Smooth muscle cell (in vitro differentiated cells): ENCODE data around the gene D2HGDH. TPM values are rescaled to one million over a fixed set of nuclear protein-coding genes. Genes with fewer than 3 reads are reported as not detected.

Source experiments
- DNase-seq: peaks from one replicate; lab custom pipeline; 2025; ENCODE audit not compliant: unreplicated experiment; lab: John Stamatoyannopoulos, UW
- H2AFZ ChIP-seq: fragments of 200-600 bp; sonication (generic); 2 replicates; pipeline ENCODE4 v1.6.0; 2016; ENCODE audit warnings: antibody characterized with exemption, low read depth, mild to moderate bottlenecking
- H3F3A ChIP-seq: fragments of 200-600 bp; sonication (generic); 2 replicates; pipeline ENCODE4 v1.6.0; 2017; ENCODE audit warnings: antibody characterized with exemption, low read depth
- H3K27ac ChIP-seq: fragments of 200-600 bp; sonication (generic); 2 replicates; pipeline ENCODE4 v1.5.1; 2016; ENCODE audit warnings: low read depth, mild to moderate bottlenecking
- H3K27me3 ChIP-seq: fragments of 200-600 bp; sonication (generic); 2 replicates; pipeline ENCODE4 v1.6.1; 2016; ENCODE audit warnings: low read depth, mild to moderate bottlenecking
- H3K36me3 ChIP-seq: fragments of 200-600 bp; sonication (generic); 2 replicates; pipeline ENCODE4 v1.5.1; 2016; ENCODE audit warnings: low read depth
- H3K4me1 ChIP-seq: fragments of 200-600 bp; sonication (generic); 2 replicates; pipeline ENCODE4 v1.5.1; 2016; ENCODE audit warnings: low read depth
- H3K4me2 ChIP-seq: fragments of 200-600 bp; sonication (generic); 2 replicates; pipeline ENCODE4 v1.6.0; 2016; ENCODE audit warnings: mild to moderate bottlenecking
- H3K4me3 ChIP-seq: fragments of 200-600 bp; sonication (generic); 2 replicates; pipeline ENCODE4 v1.5.1; 2016; ENCODE audit warnings: mild to moderate bottlenecking
- H3K79me2 ChIP-seq: fragments of 200-600 bp; sonication (generic); 2 replicates; pipeline ENCODE4 v1.6.0; 2016; ENCODE audit warnings: low read depth, mild to moderate bottlenecking
- H3K9ac ChIP-seq: fragments of 200-600 bp; sonication (generic); 2 replicates; pipeline ENCODE4 v1.6.0; 2016; ENCODE audit warnings: low read depth
- H3K9me3 ChIP-seq: fragments of 200-600 bp; sonication (generic); replicated peaks from 2 replicates; pipeline ENCODE4 v1.5.1; 2016; ENCODE audit warnings: low read depth
- H4K20me1 ChIP-seq: fragments of 200-600 bp; sonication (generic); 2 replicates; pipeline ENCODE4 v1.6.0; 2016; ENCODE audit warnings: low read depth
- CTCF ChIP-seq: fragments of 200-600 bp; sonication (generic); IDR thresholded peaks from 2 replicates; pipeline ENCODE4 v1.5.1; 2017; ENCODE audit warnings: borderline replicate concordance, mild to moderate bottlenecking, antibody characterized with exemption; ENCODE audit not compliant: insufficient read depth, poor library complexity, severe bottlenecking
- WGBS: methylation state at CpG from one replicate; pipeline ENCODE4 v1.1.7; 2016; ENCODE audit warnings: low lambda C conversion rate; 5-methylcytosine and 5-hydroxymethylcytosine counted together
- polyA plus RNA-seq: library from polyadenylated mRNA; unstranded; fragments of >200 nt; fragmentation: Nextera tagmentation; extraction: Ambion mirVana; gene quantifications from 2 replicates; pipeline ENCODE4 v1.2.1, GENCODE V29; 2016
- total RNA-seq: library from RNA; depleted of rRNA; stranded (reverse); fragments of >200 nt; gene quantifications from 2 replicates; pipeline ENCODE4 v1.2.3, GENCODE V29; 2014

The D2HGDH gene
- total and polyA plus RNA-seq, 2 experiments from 2014 or later = 3.7 to 20.7 TPM

- Histone ChIP-seq H3K27ac (no peak overlapping the region), H4K20me1 (no peaks in the 10 kb centered on the region), H3K9ac (no peak overlapping the region), H3K4me1 (no peaks in the 10 kb centered on the region), H3K4me2 (no peak overlapping the region), H3K36me3 (no peaks in the 10 kb centered on the region), H3F3A (no peaks in the 10 kb centered on the region), H2AFZ (no peak overlapping the region), H3K9me3 (no peaks in the 10 kb centered on the region), H3K4me3 (no peak overlapping the region), H3K27me3 (no peaks in the 10 kb centered on the region), H3K79me2 (no peaks in the 10 kb centered on the region)
- no peak for TF ChIP-seq CTCF
- 96% methylated on average over 8 of the region's 8 CpGs for WGBS
- no peak for DNase-seq
Observed at GRCh38 chr2:241728000-241728399, 6.4 kb upstream of the D2HGDH start.

- no peak overlapping the region for H3K4me3 ChIP-seq
- H4K20me1 ChIP-seq = no peaks in the 10 kb centered on the region
- no peak overlapping the region for H3K27ac ChIP-seq
- no peak overlapping the region for H3K4me2 ChIP-seq
- H3K4me1 ChIP-seq = no peaks in the 10 kb centered on the region
- H3K9ac ChIP-seq = no peak overlapping the region
- WGBS = 97% methylated on average over 19 of the region's 19 CpGs
- H3K79me2 ChIP-seq = no peaks in the 10 kb centered on the region
- H2AFZ ChIP-seq = no peak overlapping the region
- H3K9me3 ChIP-seq = no peaks in the 10 kb centered on the region
- DNase-seq = no peak
- TF ChIP-seq CTCF = no peak
- no peaks in the 10 kb centered on the region for H3F3A ChIP-seq
- H3K27me3 ChIP-seq = no peaks in the 10 kb centered on the region
- H3K36me3 ChIP-seq = no peaks in the 10 kb centered on the region
Observed at GRCh38 chr2:241728627-241729026, 5.8 kb upstream of the D2HGDH start.

- Histone ChIP-seq H3K27me3 (no peaks in the 10 kb centered on the region), H4K20me1 (no peaks in the 10 kb centered on the region), H3K4me3 (no peak overlapping the region), H3K9ac (no peak overlapping the region), H3K79me2 (no peaks in the 10 kb centered on the region), H3K4me2 (no peak overlapping the region), H3K4me1 (no peaks in the 10 kb centered on the region), H3K27ac (no peak overlapping the region), H3K36me3 (no peaks in the 10 kb centered on the region), H2AFZ (no peak overlapping the region), H3F3A (no peaks in the 10 kb centered on the region), H3K9me3 (no peaks in the 10 kb centered on the region)
- DNase-seq = no peak
- 95% methylated on average over 6 of the region's 6 CpGs for WGBS
- no peak for TF ChIP-seq CTCF
Observed at GRCh38 chr2:241729868-241730267, 4.6 kb upstream of the D2HGDH start.

- H3K27ac ChIP-seq = no peak overlapping the region
- no peaks in the 10 kb centered on the region for H3K4me1 ChIP-seq
- H4K20me1 ChIP-seq = peaks cover 4% of the 10 kb centered on the region
- TF ChIP-seq CTCF = no peak
- H3K36me3 ChIP-seq = no peaks in the 10 kb centered on the region
- H3K9ac ChIP-seq = no peak overlapping the region
- WGBS = 83% methylated on average over 12 of the region's 12 CpGs
- no peaks in the 10 kb centered on the region for H3K27me3 ChIP-seq
- no peak for DNase-seq
- no peaks in the 10 kb centered on the region for H3F3A ChIP-seq
- H2AFZ ChIP-seq = no peak overlapping the region
- no peak overlapping the region for H3K4me2 ChIP-seq
- H3K4me3 ChIP-seq = no peak overlapping the region
- H3K79me2 ChIP-seq = no peaks in the 10 kb centered on the region
- no peaks in the 10 kb centered on the region for H3K9me3 ChIP-seq
Observed at GRCh38 chr2:241730671-241731293, 3.6 kb upstream of the D2HGDH start.
